IgD-negative memory B cell (primary cell): ENCODE data around the gene DNMT3A. TPM values are rescaled to one million over a fixed set of nuclear protein-coding genes. Genes with fewer than 3 reads are reported as not detected.
A peak's percentile ranks its signal among the peaks of the same experiment; 100 is the strongest.

Source experiments
- H3K27ac Mint-ChIP-seq, 3 donors: one replicate each; pipeline ENCODE4 v1.8.0; 2020 to 2022; ENCODE audit warnings: mild to moderate bottlenecking in 3 of 3, mixed read lengths in 3 of 3, moderate library complexity in 1 of 3
- H3K27me3 Mint-ChIP-seq: one replicate; pipeline ENCODE4 v1.8.0; 2021; ENCODE audit warnings: mixed read lengths
- H3K36me3 Mint-ChIP-seq: one replicate; pipeline ENCODE4 v1.8.0; 2020; ENCODE audit warnings: mild to moderate bottlenecking, mixed read lengths
- H3K4me1 Mint-ChIP-seq, 3 donors: one replicate each; pipeline ENCODE4 v1.8.0; 2020 to 2022; ENCODE audit warnings: mixed read lengths in 3 of 3, mild to moderate bottlenecking in 1 of 3
- H3K4me3 Mint-ChIP-seq, 4 donors: one replicate each; pipeline ENCODE4 v1.8.0; 2020 to 2022; ENCODE audit warnings: mild to moderate bottlenecking in 4 of 4, mixed read lengths in 4 of 4, moderate library complexity in 3 of 4
- H3K9me3 Mint-ChIP-seq, 3 donors: one replicate each; pipeline ENCODE4 v1.8.0; 2020 to 2021; ENCODE audit warnings: mixed read lengths in 3 of 3, mild to moderate bottlenecking in 1 of 3
- polyA plus RNA-seq: library from polyadenylated mRNA; unstranded; fragments of 300-500 nt; fragmentation: Illumina TruSeq; gene quantifications from one replicate; pipeline ENCODE4 v1.2.3, GENCODE V29; 2021

DNMT3A gene
- polyA plus RNA-seq, 1 donor from 2014 or later = 4.9 TPM

GRCh38 chr2:25314514-25315315, 27.0 kb downstream of the DNMT3A start:
- Mint-ChIP-seq H3K27ac (peak overlapping the region in 1 of 3 donors; percentile 84), H3K4me3 (peak overlapping the region in 2 of 4 donors; percentile 12 to 68), H3K9me3 (no peaks in the 10 kb centered on the region), H3K36me3 (peaks cover 3% of the 10 kb centered on the region), H3K27me3 (no peaks in the 10 kb centered on the region), H3K4me1 (peaks cover 16 to 19% (median 19%) of the 10 kb centered on the region in 3 donors)

- H3K4me3 Mint-ChIP-seq = no peak overlapping the region
- H3K36me3 Mint-ChIP-seq = peaks cover 3% of the 10 kb centered on the region
- H3K4me1 Mint-ChIP-seq = peaks cover 16 to 22% (median 21%) of the 10 kb centered on the region in 3 donors
- H3K27me3 Mint-ChIP-seq = no peaks in the 10 kb centered on the region
- no peak overlapping the region for H3K27ac Mint-ChIP-seq
- H3K9me3 Mint-ChIP-seq = no peaks in the 10 kb centered on the region
These were observed 27.8 kb downstream of the DNMT3A start for GRCh38 chr2:25313711-25314513.

- Mint-ChIP-seq H3K27me3 (no peaks in the 10 kb centered on the region), H3K36me3 (peaks cover 3% of the 10 kb centered on the region), H3K4me1 (peaks cover 16 to 22% (median 21%) of the 10 kb centered on the region in 3 donors), H3K9me3 (no peaks in the 10 kb centered on the region), H3K27ac (peak overlapping the region in 1 of 3 donors; percentile 89), H3K4me3 (peak overlapping the region in 1 of 4 donors; percentile 54)
These were observed 28.6 kb downstream of the DNMT3A start for GRCh38 chr2:25312958-25313710.

- H3K27me3 Mint-ChIP-seq = no peaks in the 10 kb centered on the region
- peak overlapping the region in 1 of 3 donors; percentile 89 for H3K27ac Mint-ChIP-seq
- no peaks in the 10 kb centered on the region for H3K36me3 Mint-ChIP-seq
- H3K9me3 Mint-ChIP-seq = no peaks in the 10 kb centered on the region
- no peak overlapping the region for H3K4me3 Mint-ChIP-seq
- peaks cover 16 to 20% (median 18%) of the 10 kb centered on the region in 3 donors for H3K4me1 Mint-ChIP-seq
These were observed 29.7 kb downstream of the DNMT3A start for GRCh38 chr2:25311865-25312575.

- Mint-ChIP-seq H3K9me3 (no peaks in the 10 kb centered on the region), H3K36me3 (no peaks in the 10 kb centered on the region), H3K27ac (no peak overlapping the region), H3K4me1 (peaks cover 9 to 18% (median 13%) of the 10 kb centered on the region in 3 donors), H3K4me3 (no peak overlapping the region), H3K27me3 (no peaks in the 10 kb centered on the region)
These were observed 30.5 kb downstream of the DNMT3A start for GRCh38 chr2:25310965-25311864.

- Mint-ChIP-seq H3K27me3 (no peaks in the 10 kb centered on the region), H3K4me3 (no peak overlapping the region), H3K36me3 (no peaks in the 10 kb centered on the region), H3K4me1 (peaks cover 3 to 14% (median 9%) of the 10 kb centered on the region in 3 donors), H3K9me3 (no peaks in the 10 kb centered on the region), H3K27ac (no peak overlapping the region)
These were observed 31.1 kb downstream of the DNMT3A start for GRCh38 chr2:25310709-25310964.

- H3K4me1 Mint-ChIP-seq = peaks cover 5 to 7% (median 5%) of the 10 kb centered on the region in 3 donors
- no peaks in the 10 kb centered on the region for H3K27me3 Mint-ChIP-seq
- no peaks in the 10 kb centered on the region for H3K9me3 Mint-ChIP-seq
- peaks cover 3% of the 10 kb centered on the region for H3K36me3 Mint-ChIP-seq
- no peak overlapping the region for H3K27ac Mint-ChIP-seq
- H3K4me3 Mint-ChIP-seq = no peak overlapping the region
These were observed 32.3 kb downstream of the DNMT3A start for GRCh38 chr2:25309402-25309801.

- H3K4me3 Mint-ChIP-seq = no peak overlapping the region
- H3K27ac Mint-ChIP-seq = peak overlapping the region in 1 of 3 donors; percentile 77
- no peaks in the 10 kb centered on the region for H3K9me3 Mint-ChIP-seq
- peaks cover 3% of the 10 kb centered on the region for H3K36me3 Mint-ChIP-seq
- peaks cover 5 to 7% (median 5%) of the 10 kb centered on the region in 3 donors for H3K4me1 Mint-ChIP-seq
- H3K27me3 Mint-ChIP-seq = no peaks in the 10 kb centered on the region
These were observed 33.1 kb downstream of the DNMT3A start for GRCh38 chr2:25308599-25308998.

- no peak overlapping the region for H3K4me3 Mint-ChIP-seq
- peaks cover 3% of the 10 kb centered on the region for H3K36me3 Mint-ChIP-seq
- peaks cover 5 to 8% (median 5%) of the 10 kb centered on the region in 3 donors for H3K4me1 Mint-ChIP-seq
- peak overlapping the region in 1 of 3 donors; percentile 77 for H3K27ac Mint-ChIP-seq
- no peaks in the 10 kb centered on the region for H3K9me3 Mint-ChIP-seq
- H3K27me3 Mint-ChIP-seq = no peaks in the 10 kb centered on the region
These were observed 33.7 kb downstream of the DNMT3A start for GRCh38 chr2:25307949-25308557.

GRCh38 chr2:25306777-25307368, 34.9 kb downstream of the DNMT3A start:
- Mint-ChIP-seq H3K36me3 (peaks cover 3% of the 10 kb centered on the region), H3K4me1 (peaks cover 14 to 19% (median 15%) of the 10 kb centered on the region in 3 donors), H3K27ac (peak overlapping the region in 1 of 3 donors; percentile 82), H3K27me3 (no peaks in the 10 kb centered on the region), H3K4me3 (peak overlapping the region in 1 of 4 donors; percentile 23), H3K9me3 (no peaks in the 10 kb centered on the region)

GRCh38 chr2:25305775-25306174, 36.0 kb downstream of the DNMT3A start:
- Mint-ChIP-seq H3K27ac (peak overlapping the region in 1 of 3 donors; percentile 82), H3K9me3 (no peaks in the 10 kb centered on the region), H3K4me1 (peaks cover 23 to 26% (median 23%) of the 10 kb centered on the region in 3 donors), H3K27me3 (no peaks in the 10 kb centered on the region), H3K4me3 (no peak overlapping the region), H3K36me3 (peaks cover 3% of the 10 kb centered on the region)

GRCh38 chr2:25304826-25305596, 36.7 kb downstream of the DNMT3A start:
- no peaks in the 10 kb centered on the region for H3K27me3 Mint-ChIP-seq
- H3K36me3 Mint-ChIP-seq = peaks cover 3% of the 10 kb centered on the region
- H3K4me1 Mint-ChIP-seq = peaks cover 23 to 28% (median 23%) of the 10 kb centered on the region in 3 donors
- no peaks in the 10 kb centered on the region for H3K9me3 Mint-ChIP-seq
- H3K27ac Mint-ChIP-seq = peak overlapping the region in 1 of 3 donors; percentile 82
- peak overlapping the region in 2 of 4 donors; percentile 52 to 61 for H3K4me3 Mint-ChIP-seq
